Omental fat pad (tissue), 4 donors: Measurements from ENCODE around the gene FBXL15. TPM values are rescaled to one million over a fixed set of nuclear protein-coding genes. Genes with fewer than 3 reads are reported as not detected.

Source experiments
- ATAC-seq: fragments of 150-250 bp; one replicate; pipeline ENCODE4 v1.9.1; 2016; ENCODE audit warnings: mild to moderate bottlenecking, moderate library complexity; ENCODE audit not compliant: low FRiP score
- DNase-seq: peaks from one replicate; pipeline ENCODE4 v3.0.0-alpha.2; 2019; ENCODE audit warnings: low spot score
- CTCF ChIP-seq, 3 donors: fragments of 450-650 bp; IDR thresholded peaks; one replicate each; pipeline ENCODE4 v1.5.1; 2016 to 2017; ENCODE audit warnings: antibody characterized with exemption in 3 of 3, mild to moderate bottlenecking in 3 of 3, moderate library complexity in 2 of 3
- total RNA-seq, 4 donors: library from RNA; depleted of rRNA; stranded (reverse); fragments of >200 nt; gene quantifications; one replicate each; pipeline ENCODE4 v1.1.0, GENCODE V29; 2016

Gene FBXL15
- 10 to 100 TPM; 11.7 to 16.8 (median 15.0) TPM for total RNA-seq

GRCh38 chr10:102420714-102421506 is at the start of gene FBXL15:
Gene FBXL15, plus strand, starts transcription at chr10:102420836. Its CDS starts 294 bp downstream, at chr10:102421130.
- peak; percentile 94 for ATAC-seq
- TF ChIP-seq CTCF (IDR thresholded peaks at IDR 0.05), result no peak
- DNase-seq, result peak; percentile 95

GRCh38 chr10:102371295-102371694 is 49.3 kb upstream of the FBXL15 start:
- no peak for DNase-seq
- no peak for ATAC-seq
- TF ChIP-seq CTCF (IDR thresholded peaks at IDR 0.05), result no peak

GRCh38 chr10:102375250-102375649 is 45.4 kb upstream of the FBXL15 start:
- no peak for ATAC-seq
- no peak for TF ChIP-seq CTCF (IDR thresholded peaks at IDR 0.05)
- DNase-seq, result no peak

GRCh38 chr10:102375867-102376266 is 44.8 kb upstream of the FBXL15 start:
- no peak for TF ChIP-seq CTCF (IDR thresholded peaks at IDR 0.05)
- no peak for DNase-seq
- no peak for ATAC-seq

GRCh38 chr10:102376901-102377300 is 43.7 kb upstream of the FBXL15 start:
- TF ChIP-seq CTCF (IDR thresholded peaks at IDR 0.05), result no peak
- DNase-seq (no peak), ATAC-seq (no peak)

GRCh38 chr10:102379383-102379782 is 41.3 kb upstream of the FBXL15 start:
- no peak for DNase-seq
- ATAC-seq, result no peak

More at GRCh38 chr10:102379383-102379782, 41.3 kb upstream of the FBXL15 start:
- no peak for TF ChIP-seq CTCF (IDR thresholded peaks at IDR 0.05)
